NT2/D1 (cell line): Measurements from ENCODE around the gene ULK4.

Experiments
- YY1 ChIP-seq: IDR thresholded peaks from 2 replicates; pipeline ENCODE4 v1.6.1; 2011; ENCODE audit not compliant: insufficient read length, insufficient read depth
- ZNF274 ChIP-seq: IDR thresholded peaks from 2 replicates; pipeline ENCODE4 v1.6.1; 2011; ENCODE audit warnings: mild to moderate bottlenecking, low read depth, low read length

DNA sequence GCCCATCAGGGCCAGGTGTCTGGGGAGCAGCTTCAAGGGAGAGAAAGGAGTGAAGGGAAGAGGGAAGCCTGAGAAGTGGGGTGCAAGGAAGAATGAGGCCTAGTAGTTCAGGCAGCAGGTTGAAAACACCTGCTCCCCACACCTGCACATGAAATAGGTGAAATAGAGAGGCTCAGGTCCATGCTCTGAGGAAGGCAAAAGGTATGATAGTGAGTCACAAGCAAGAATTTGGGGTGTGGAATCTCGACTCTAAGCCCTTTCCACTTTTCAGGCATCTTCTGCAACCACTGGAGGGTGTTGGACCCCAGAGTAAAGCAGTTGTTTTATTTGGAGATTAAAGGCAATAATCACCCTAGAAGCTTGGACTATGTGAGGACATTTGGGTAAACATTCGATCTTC lies 605.1 kb downstream of the ULK4 start:
- TF ChIP-seq YY1 = no peak
- no peak for TF ChIP-seq ZNF274
